HepG2 (cell line): Measurements from ENCODE around the gene APOC3. TPM values are rescaled to one million over a fixed set of nuclear protein-coding genes. Genes with fewer than 3 reads are reported as not detected.

Source experiments
- DMAP1 ChIP-seq: IDR thresholded peaks from 2 replicates; pipeline ENCODE4 v1.6.1; 2016
- E2F2 ChIP-seq: sonication (generic); formaldehyde crosslinking; IDR thresholded peaks from 2 replicates; pipeline ENCODE4 v1.4.0; 2020; ENCODE audit warnings: missing genetic modification reagents, borderline replicate concordance
- FOXJ3 ChIP-seq: sonication (generic); formaldehyde crosslinking; IDR thresholded peaks from 2 replicates; pipeline ENCODE4 v1.4.0; 2020; ENCODE audit warnings: missing genetic modification reagents, mild to moderate bottlenecking, borderline replicate concordance
- GATAD1 ChIP-seq: IDR thresholded peaks from 2 replicates; pipeline ENCODE4 v1.6.1; 2016; ENCODE audit warnings: missing genetic modification reagents, missing compliant biosample characterization
- HNRNPK ChIP-seq: fragments of 200-400 bp; formaldehyde crosslinking; IDR thresholded peaks from 2 replicates; pipeline ENCODE4 v1.6.1; 2018; ENCODE audit warnings: low read length, low read depth, moderate library complexity, mild to moderate bottlenecking; ENCODE audit not compliant: poor library complexity, severe bottlenecking
- KLF16 ChIP-seq, 2 experiments: sonication (generic) in 1 of 2; formaldehyde crosslinking in 1 of 2; IDR thresholded peaks; 2 replicates each; pipeline versions ENCODE4 v1.6.1 to v1.8.0; 2016 to 2023; ENCODE audit warnings: missing genetic modification reagents in 2 of 2, missing compliant biosample characterization in 1 of 2
- MEF2D ChIP-seq: sonication (generic); formaldehyde crosslinking; IDR thresholded peaks from 2 replicates; pipeline ENCODE4 v1.5.1; 2020; ENCODE audit warnings: mild to moderate bottlenecking, missing genetic modification reagents
- MEIS1 ChIP-seq: sonication (generic); formaldehyde crosslinking; IDR thresholded peaks from 2 replicates; pipeline ENCODE4 v1.9.0; 2021; ENCODE audit warnings: mild to moderate bottlenecking, missing genetic modification reagents, moderate library complexity, borderline replicate concordance
- NFAT5 ChIP-seq: sonication (generic); formaldehyde crosslinking; IDR thresholded peaks from 2 replicates; pipeline ENCODE4 v1.4.0; 2020; ENCODE audit warnings: missing genetic modification reagents
- PPARG ChIP-seq: conservative IDR thresholded peaks from 2 replicates; pipeline ENCODE4 v1.6.1; 2016; ENCODE audit warnings: missing biosample characterization, missing genetic modification reagents
- SMAD1 ChIP-seq: sonication (generic); formaldehyde crosslinking; IDR thresholded peaks from 2 replicates; pipeline ENCODE4 v1.4.0; 2020; ENCODE audit warnings: missing genetic modification reagents, low read depth, mild to moderate bottlenecking, borderline replicate concordance
- SNAPC5 ChIP-seq: sonication (generic); formaldehyde crosslinking; IDR thresholded peaks from 2 replicates; pipeline ENCODE4 v1.8.1; 2023; ENCODE audit warnings: mild to moderate bottlenecking, missing genetic modification reagents, borderline replicate concordance
- TMF1 ChIP-seq: sonication (generic); formaldehyde crosslinking; IDR thresholded peaks from 2 replicates; pipeline ENCODE4 v1.8.1; 2022; ENCODE audit warnings: low read depth, missing genetic modification reagents
- ZBTB1 ChIP-seq: sonication (generic); formaldehyde crosslinking; IDR thresholded peaks from 2 replicates; pipeline ENCODE4 v1.4.0; 2020; ENCODE audit warnings: missing genetic modification reagents, borderline replicate concordance
- ZFP90 ChIP-seq: sonication (generic); formaldehyde crosslinking; IDR thresholded peaks from 2 replicates; pipeline ENCODE4 v1.8.0; 2022; ENCODE audit warnings: missing genetic modification reagents, mild to moderate bottlenecking, inconsistent platforms, borderline replicate concordance
- ZNF362 ChIP-seq: sonication (generic); formaldehyde crosslinking; IDR thresholded peaks from 2 replicates; pipeline ENCODE4 v1.4.0; 2020; ENCODE audit warnings: missing genetic modification reagents, mild to moderate bottlenecking, borderline replicate concordance
- ZNF614 ChIP-seq: IDR thresholded peaks from 2 replicates; pipeline ENCODE4 v1.6.1; 2018; ENCODE audit warnings: missing biosample characterization, missing genetic modification reagents, inconsistent platforms, borderline replicate concordance
- polyA plus RNA-seq, 8 experiments: library from polyadenylated mRNA; depleted of rRNA in 3 of 8; stranded (reverse) in 7 of 8; unstranded in 1 of 8; fragments of >200 nt; fragmentation: Illumina TruSeq in 4 of 8; extraction: Trizol in 4 of 8; gene quantifications; 2 replicates each; pipeline versions ENCODE4 v1.2.1 to v1.2.3, GENCODE V29; 2011 to 2016; ENCODE audit warnings: low read depth in 4 of 8, missing spikeins in 1 of 8, mixed read lengths in 1 of 8; ENCODE audit not compliant: insufficient read depth in 1 of 8
- total RNA-seq, 5 experiments: library from RNA; depleted of rRNA; stranded (reverse); fragments of >200 nt; fragmentation: Illumina TruSeq; extraction: Trizol; gene quantifications; 2 replicates each; pipeline ENCODE4 v1.2.3, GENCODE V29; 2016; ENCODE audit warnings: low read depth in 1 of 5

The APOC3 gene
- total and polyA plus RNA-seq, 2 of the 13 experiments (the other 11 are each of a cell fraction or from before 2014, with no cell fraction given), result 314 to 687 TPM

GRCh38 chr11:116791002-116791812 is 38.5 kb upstream of the APOC3 start (continued):
- TF ChIP-seq ZNF362 (CRISPR knock-in tag) (0 out of 2 replicates have a peak, but pooled peaks have one; percentile 27), HNRNPK (no peak), MEIS1 (CRISPR knock-in tag) (peak; percentile 60), ZNF614 (CRISPR knock-in tag) (no peak; the same call in 1 of the 2 replicates), GATAD1 (CRISPR knock-in tag) (peak; percentile 49; the same call in 1 of the 2 replicates), FOXJ3 (CRISPR knock-in tag) (peak; percentile 51; the same call in 1 of the 2 replicates), E2F2 (CRISPR knock-in tag) (peak; percentile 38; the same call in 1 of the 2 replicates), DMAP1 (peak; percentile 61), ZFP90 (CRISPR knock-in tag) (peak; percentile 63; the same call in 1 of the 2 replicates), PPARG (CRISPR knock-in tag) (peak; percentile 44; the same call in 1 of the 2 replicates), MEF2D (CRISPR knock-in tag) (peak; percentile 77; the same call in 1 of the 2 replicates), KLF16 (CRISPR knock-in tag; IDR thresholded peaks at IDR 0.05) (peak in 1 of 2 experiments; percentile 57; a peak in 1 of 4 replicates), SMAD1 (CRISPR knock-in tag) (0 out of 2 replicates have a peak, but pooled peaks have one; percentile 65), SNAPC5 (CRISPR knock-in tag) (0 out of 2 replicates have a peak, but pooled peaks have one; percentile 46), NFAT5 (CRISPR knock-in tag) (no peak), TMF1 (CRISPR knock-in tag) (peak; percentile 50), ZBTB1 (CRISPR knock-in tag) (no peak)
